Colonic mucosa (tissue), 4 donors: ENCODE results near the gene KCNJ6. TPM values are rescaled to one million over a fixed set of nuclear protein-coding genes. Genes with fewer than 3 reads are reported as not detected.

Experiments used
- DNase-seq: peaks from one replicate; pipeline ENCODE4 v3.0.0-alpha.2; 2020
- H3K27ac ChIP-seq: fragments of 200-600 bp; one replicate; pipeline ENCODE4 v1.8.0; 2021
- H3K27me3 ChIP-seq: fragments of 200-600 bp; one replicate; pipeline ENCODE4 v1.8.0; 2021
- H3K36me3 ChIP-seq: fragments of 200-600 bp; one replicate; pipeline ENCODE4 v1.8.0; 2021
- H3K4me1 ChIP-seq: fragments of 200-600 bp; one replicate; pipeline ENCODE4 v1.8.0; 2021; ENCODE audit warnings: mild to moderate bottlenecking
- H3K4me3 ChIP-seq: fragments of 200-600 bp; one replicate; pipeline ENCODE4 v1.8.0; 2021
- H3K9ac ChIP-seq, 2 donors: one replicate each; pipeline ENCODE4 v1.7.0; 2013; ENCODE audit warnings: control low read depth in 2 of 2, low read depth in 2 of 2, low read length in 2 of 2
- H3K9me3 ChIP-seq: fragments of 200-600 bp; one replicate; pipeline ENCODE4 v1.8.0; 2021
- intact Hi-C: fragments of 100-400 bp; cut with DNase I; formaldehyde crosslinking; loops from one replicate; pipeline ENCODE4 v1.14.1; 2022
- total RNA-seq, 2 donors: library from RNA; stranded (reverse); fragmentation: NEBNext Ultra II Directional in 1 of 2; extraction: Animal tissue kit (Norgen Biotek cat#: 25700) in 1 of 2; gene quantifications; one replicate each; pipeline ENCODE4 v1.2.1, GENCODE V29; 2021
- TF ChIP-seq, protein P1 (sequence below): fragments of 200-600 bp; IDR thresholded peaks from one replicate; pipeline ENCODE4 v1.8.0; 2022; ENCODE audit warnings: antibody characterized with exemption, mild to moderate bottlenecking
- donor health status: healthy.
- donor health status: DM: no; HTN: no; CAD: no.
- donor health status: DM: no; HTN: no; CAD: no.

Gene KCNJ6, protein sequence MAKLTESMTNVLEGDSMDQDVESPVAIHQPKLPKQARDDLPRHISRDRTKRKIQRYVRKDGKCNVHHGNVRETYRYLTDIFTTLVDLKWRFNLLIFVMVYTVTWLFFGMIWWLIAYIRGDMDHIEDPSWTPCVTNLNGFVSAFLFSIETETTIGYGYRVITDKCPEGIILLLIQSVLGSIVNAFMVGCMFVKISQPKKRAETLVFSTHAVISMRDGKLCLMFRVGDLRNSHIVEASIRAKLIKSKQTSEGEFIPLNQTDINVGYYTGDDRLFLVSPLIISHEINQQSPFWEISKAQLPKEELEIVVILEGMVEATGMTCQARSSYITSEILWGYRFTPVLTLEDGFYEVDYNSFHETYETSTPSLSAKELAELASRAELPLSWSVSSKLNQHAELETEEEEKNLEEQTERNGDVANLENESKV
- total RNA-seq, result under 1 TPM; 0.05 to 0.21 TPM

DNA sequence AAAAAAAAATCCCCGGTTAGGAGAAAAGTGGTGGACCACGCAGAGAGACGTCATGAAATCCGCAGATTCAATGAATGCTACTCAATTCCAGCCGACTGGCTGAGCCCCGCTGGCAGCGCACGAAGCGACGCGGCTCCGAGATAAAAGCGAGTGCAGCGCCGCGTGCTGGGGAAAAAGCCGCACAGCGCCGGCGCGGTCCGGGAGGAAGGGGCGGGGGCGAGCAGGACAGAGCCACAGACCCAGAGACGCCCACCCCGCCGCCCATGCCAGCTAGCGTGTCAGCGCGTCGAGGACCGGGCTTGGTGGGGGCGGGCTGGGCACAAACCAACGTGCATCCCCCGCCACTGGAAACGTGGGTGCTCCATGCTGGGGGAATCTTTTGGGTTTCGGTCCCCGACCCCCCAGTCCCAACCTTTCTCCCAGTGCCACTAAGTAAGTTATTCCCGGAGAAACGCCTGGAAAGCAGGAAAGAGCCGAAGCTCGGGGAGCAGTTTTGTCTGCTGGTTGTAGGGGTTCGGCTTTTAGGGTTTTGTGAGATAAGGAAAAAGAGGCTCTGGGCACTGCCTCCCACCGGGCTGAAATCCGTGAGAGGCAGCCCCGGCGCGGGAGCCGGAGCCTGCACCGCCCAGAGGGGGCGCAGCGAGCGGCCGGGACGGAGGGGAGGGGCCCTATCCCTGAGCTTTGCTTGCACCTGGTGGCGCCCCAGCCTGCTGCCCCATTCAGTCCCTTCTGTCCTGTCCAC is at the start of gene KCNJ6:
TSS of gene KCNJ6 (minus strand) at position 148 of the 742 bp plus-strand sequence. CDS start 75,775 bp downstream, outside the sequence.
- no peak within 1 kb of the TSS for H3K4me3 ChIP-seq
- H3K27me3 ChIP-seq, result peaks cover 33% of the 10 kb centered on the region
- DNase-seq, result no peak
- H3K9me3 ChIP-seq, result no peaks in the 10 kb centered on the region
- intact Hi-C loops, result no loop called here
- no peak within 1 kb of the TSS for H3K9ac ChIP-seq
- TF ChIP-seq, protein P1, sequence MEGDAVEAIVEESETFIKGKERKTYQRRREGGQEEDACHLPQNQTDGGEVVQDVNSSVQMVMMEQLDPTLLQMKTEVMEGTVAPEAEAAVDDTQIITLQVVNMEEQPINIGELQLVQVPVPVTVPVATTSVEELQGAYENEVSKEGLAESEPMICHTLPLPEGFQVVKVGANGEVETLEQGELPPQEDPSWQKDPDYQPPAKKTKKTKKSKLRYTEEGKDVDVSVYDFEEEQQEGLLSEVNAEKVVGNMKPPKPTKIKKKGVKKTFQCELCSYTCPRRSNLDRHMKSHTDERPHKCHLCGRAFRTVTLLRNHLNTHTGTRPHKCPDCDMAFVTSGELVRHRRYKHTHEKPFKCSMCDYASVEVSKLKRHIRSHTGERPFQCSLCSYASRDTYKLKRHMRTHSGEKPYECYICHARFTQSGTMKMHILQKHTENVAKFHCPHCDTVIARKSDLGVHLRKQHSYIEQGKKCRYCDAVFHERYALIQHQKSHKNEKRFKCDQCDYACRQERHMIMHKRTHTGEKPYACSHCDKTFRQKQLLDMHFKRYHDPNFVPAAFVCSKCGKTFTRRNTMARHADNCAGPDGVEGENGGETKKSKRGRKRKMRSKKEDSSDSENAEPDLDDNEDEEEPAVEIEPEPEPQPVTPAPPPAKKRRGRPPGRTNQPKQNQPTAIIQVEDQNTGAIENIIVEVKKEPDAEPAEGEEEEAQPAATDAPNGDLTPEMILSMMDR, result peak; percentile 44
- no peaks in the 10 kb centered on the region for H3K4me1 ChIP-seq
- no peak within 1 kb of the TSS for H3K27ac ChIP-seq
- H3K36me3 ChIP-seq, result no peaks in the 10 kb centered on the region

DNA sequence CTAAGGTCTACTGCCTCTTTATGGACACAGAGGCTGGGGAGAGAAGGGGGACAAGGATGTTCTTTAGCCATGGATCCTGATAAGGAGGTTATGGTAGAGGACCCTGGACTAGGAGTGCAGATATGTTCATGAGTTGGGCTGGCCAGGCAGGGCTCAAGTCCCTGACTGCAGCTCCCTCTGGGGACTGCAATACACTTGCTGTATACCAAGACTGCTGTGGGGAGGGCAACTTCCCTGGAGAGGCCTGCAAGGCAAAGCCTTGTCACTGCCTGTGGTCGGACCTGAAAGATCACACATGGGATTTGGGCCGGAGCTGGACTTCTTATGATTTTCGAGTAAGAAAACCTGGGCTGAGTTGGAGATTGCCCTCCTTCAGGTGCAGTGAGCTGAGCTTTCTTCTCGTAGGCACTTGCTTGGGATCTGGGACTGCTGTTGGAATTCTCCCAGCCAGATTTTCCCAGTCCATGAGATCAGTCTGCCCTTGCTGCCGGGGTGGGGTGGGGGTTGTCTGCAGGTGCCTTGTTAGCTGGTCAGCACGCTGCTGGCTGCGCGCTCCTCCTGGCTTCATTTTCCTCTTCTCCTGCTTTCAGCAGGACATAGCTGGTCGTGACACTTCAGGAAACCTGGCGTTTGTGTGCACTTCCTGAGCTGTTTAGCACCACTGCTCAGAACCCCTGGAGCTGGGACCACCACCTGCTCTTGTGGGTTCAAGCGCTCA is 49.0 kb upstream of the KCNJ6 start:
- no peak for DNase-seq
- intact Hi-C loops, result no loop called here
- Histone ChIP-seq H3K4me3 (no peak overlapping the region), H3K27ac (no peak overlapping the region), H3K36me3 (no peaks in the 10 kb centered on the region), H3K9me3 (no peaks in the 10 kb centered on the region), H3K4me1 (no peaks in the 10 kb centered on the region), H3K27me3 (no peaks in the 10 kb centered on the region), H3K9ac (no peak overlapping the region)
- TF ChIP-seq, protein P1, result no peak

DNA sequence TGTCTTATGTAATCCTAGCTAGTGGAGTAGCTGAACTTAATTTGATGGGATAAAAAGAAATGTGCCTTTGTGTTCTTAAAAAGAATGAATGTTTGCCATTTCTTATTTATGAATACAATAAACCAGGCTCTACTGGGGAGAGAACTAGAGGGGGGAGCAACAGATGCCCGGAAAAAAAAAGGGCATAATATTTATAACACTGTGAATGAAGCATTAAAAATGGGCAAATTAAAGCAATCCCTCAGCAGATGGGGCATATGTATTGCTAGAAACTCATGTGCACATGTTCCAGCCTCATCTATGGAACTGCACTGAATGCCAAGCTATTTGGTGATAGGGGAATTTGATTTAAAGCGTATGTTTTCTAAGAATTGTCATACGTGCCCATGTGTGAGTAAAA is 42.3 kb upstream of the KCNJ6 start:
- H3K9me3 ChIP-seq, result no peaks in the 10 kb centered on the region
- H3K4me1 ChIP-seq, result no peaks in the 10 kb centered on the region
- no peaks in the 10 kb centered on the region for H3K36me3 ChIP-seq
- H3K4me3 ChIP-seq, result no peak overlapping the region
- no peak overlapping the region for H3K27ac ChIP-seq
- TF ChIP-seq, protein P1, result no peak
- DNase-seq, result no peak
- intact Hi-C loops, result no loop called here
- no peak overlapping the region for H3K9ac ChIP-seq
- no peaks in the 10 kb centered on the region for H3K27me3 ChIP-seq

DNA sequence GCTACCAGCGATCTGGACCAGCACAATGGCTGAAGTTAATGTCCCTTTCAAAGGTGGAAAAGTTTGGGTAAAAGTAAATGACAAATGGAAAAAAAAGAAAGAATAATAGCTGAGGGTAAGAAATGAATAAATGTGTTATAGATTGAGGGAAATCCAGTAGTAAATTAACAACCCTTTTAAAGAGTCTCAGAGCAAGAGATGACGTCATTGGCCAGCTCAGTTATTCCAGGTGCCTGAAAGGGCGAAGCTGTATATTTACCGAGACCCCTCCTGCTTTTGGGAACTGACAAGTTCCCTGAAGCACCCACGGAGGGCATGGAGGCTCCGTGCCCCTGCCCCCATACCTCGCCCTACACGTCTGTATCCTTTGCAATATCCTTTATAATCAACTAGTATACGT is 40.5 kb upstream of the KCNJ6 start:
- H3K27ac ChIP-seq, result no peak overlapping the region
- DNase-seq, result no peak
- no peak overlapping the region for H3K9ac ChIP-seq
- H3K4me3 ChIP-seq, result no peak overlapping the region
- no peaks in the 10 kb centered on the region for H3K27me3 ChIP-seq
- H3K4me1 ChIP-seq, result no peaks in the 10 kb centered on the region
- no peaks in the 10 kb centered on the region for H3K9me3 ChIP-seq
- H3K36me3 ChIP-seq, result no peaks in the 10 kb centered on the region
- TF ChIP-seq, protein P1, result no peak
- intact Hi-C loops, result no loop called here

DNA sequence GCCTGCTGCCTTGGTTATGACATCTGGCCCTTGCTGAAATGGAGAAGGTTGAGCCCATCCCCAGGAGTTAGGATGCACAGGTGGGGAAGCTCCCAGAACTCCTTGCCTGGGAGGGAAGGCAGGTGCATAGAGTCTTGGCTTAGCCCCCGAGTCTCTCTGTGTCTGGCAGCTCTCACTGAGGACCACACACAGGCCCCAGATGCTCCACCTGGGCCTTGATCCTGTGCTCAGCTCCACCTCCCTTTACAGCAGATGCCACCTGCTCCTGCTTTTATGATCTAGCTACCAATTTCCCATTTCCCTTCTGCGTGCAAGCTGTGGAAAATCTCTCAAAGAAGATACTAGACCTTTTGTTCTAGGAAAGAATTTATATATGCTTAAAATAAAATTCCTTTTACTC is 28.8 kb upstream of the KCNJ6 start:
- no peaks in the 10 kb centered on the region for H3K4me1 ChIP-seq
- H3K4me3 ChIP-seq, result no peak overlapping the region
- H3K9ac ChIP-seq, result no peak overlapping the region
- intact Hi-C loops, result no loop called here
- H3K27me3 ChIP-seq, result no peaks in the 10 kb centered on the region
- H3K27ac ChIP-seq, result no peak overlapping the region
- DNase-seq, result no peak
- H3K36me3 ChIP-seq, result no peaks in the 10 kb centered on the region
- H3K9me3 ChIP-seq, result no peaks in the 10 kb centered on the region
- TF ChIP-seq, protein P1, result no peak
